HG02571 (cell line): Measurements from ENCODE around the gene ACACA.

Source experiments
- ATAC-seq: cut with Tn5 transposase; IDR thresholded peaks from one replicate; pipeline ENCODE4 v1.9.1; 2021; ENCODE audit warnings: mild to moderate bottlenecking, moderate library complexity; ENCODE audit not compliant: unreplicated experiment

The ACACA gene

GRCh38 chr17:37399265-37399803, 7.3 kb downstream of the ACACA start:
- ATAC-seq, result no peak

GRCh38 chr17:37393352-37393751, 13.3 kb downstream of the ACACA start:
- no peak for ATAC-seq

- ATAC-seq, result no peak
Observed at GRCh38 chr17:37392024-37392590, 14.5 kb downstream of the ACACA start.

GRCh38 chr17:37391146-37391545, 15.5 kb downstream of the ACACA start:
- no peak for ATAC-seq

GRCh38 chr17:37389160-37389559, 17.5 kb downstream of the ACACA start:
- no peak for ATAC-seq

GRCh38 chr17:37388266-37388665, 18.4 kb downstream of the ACACA start:
- no peak for ATAC-seq

- no peak for ATAC-seq
Observed at GRCh38 chr17:37386462-37386861, 20.2 kb downstream of the ACACA start.

GRCh38 chr17:37385474-37385990, 21.1 kb downstream of the ACACA start:
- ATAC-seq, result no peak

- no peak for ATAC-seq
Observed at GRCh38 chr17:37384560-37385149, 22.0 kb downstream of the ACACA start.

GRCh38 chr17:37382056-37382455, 24.6 kb downstream of the ACACA start:
- no peak for ATAC-seq

- ATAC-seq, result no peak
Observed at GRCh38 chr17:37375706-37376105, 30.9 kb downstream of the ACACA start, which contains the start of gene C17orf78. C17orf78 (plus strand) TSS chr17:37375985; CDS start chr17:37376093, 108 bp downstream.

- ATAC-seq, result peak; percentile 65
Observed at GRCh38 chr17:37373530-37374159, 33.0 kb downstream of the ACACA start.

- ATAC-seq, result no peak
Observed at GRCh38 chr17:37368577-37368976, 38.1 kb downstream of the ACACA start.

GRCh38 chr17:37365589-37365988, 41.0 kb downstream of the ACACA start:
- ATAC-seq, result no peak

GRCh38 chr17:37361543-37361942, 45.1 kb downstream of the ACACA start:
- no peak for ATAC-seq

GRCh38 chr17:37360632-37361031, 46.0 kb downstream of the ACACA start:
- ATAC-seq, result no peak

GRCh38 chr17:37359682-37360188, 46.9 kb downstream of the ACACA start:
- ATAC-seq, result no peak

- ATAC-seq, result peak; percentile 91
Observed at GRCh38 chr17:37358830-37359681, 47.6 kb downstream of the ACACA start.

GRCh38 chr17:37358098-37358829, 48.4 kb downstream of the ACACA start:
- peak; percentile 9 for ATAC-seq
